Neural cell (in vitro differentiated cells): ENCODE results near the gene DNAJB6. TPM values are rescaled to one million over a fixed set of nuclear protein-coding genes. Genes with fewer than 3 reads are reported as not detected.

Experiments
- H2AFZ ChIP-seq: fragments of 200-600, 300-800 bp; sonication (generic), shearing (Covaris generic); 2 replicates; pipeline ENCODE4 v1.6.0; 2014; ENCODE audit warnings: low read depth, mild to moderate bottlenecking, antibody characterized with exemption, low read length, moderate library complexity
- H3F3A ChIP-seq: fragments of 200-600 bp; shearing (Covaris generic); 2 replicates; pipeline ENCODE4 v1.6.1; 2016; ENCODE audit warnings: mild to moderate bottlenecking, moderate library complexity, mixed read lengths, antibody characterized with exemption, low read length; ENCODE audit not compliant: insufficient read depth, poor library complexity, severe bottlenecking
- H3K27ac ChIP-seq: fragments of 200-600, 300-800 bp; sonication (generic), shearing (Covaris generic); 2 replicates; pipeline ENCODE4 v1.5.1; 2014; ENCODE audit warnings: mild to moderate bottlenecking, low read length, moderate library complexity
- H3K27me3 ChIP-seq: fragments of 300-800, 200-600 bp; sonication (generic), shearing (Covaris generic); 2 replicates; pipeline ENCODE4 v1.6.0; 2014; ENCODE audit warnings: mild to moderate bottlenecking, low read depth, low read length, moderate library complexity; ENCODE audit not compliant: insufficient read depth
- H3K36me3 ChIP-seq: fragments of 300-800, 200-600 bp; sonication (generic), shearing (Covaris generic); 2 replicates; pipeline ENCODE4 v1.5.1; 2014; ENCODE audit warnings: mild to moderate bottlenecking, antibody characterized with exemption, low read length, moderate library complexity; ENCODE audit not compliant: insufficient read depth
- H3K4me2 ChIP-seq: fragments of 300-800, 200-600 bp; sonication (generic), shearing (Covaris generic); 2 replicates; pipeline ENCODE4 v1.6.0; 2014; ENCODE audit warnings: mild to moderate bottlenecking, low read length
- H3K4me3 ChIP-seq: fragments of 300-800, 200-600 bp; sonication (generic), shearing (Covaris generic); 2 replicates; pipeline ENCODE4 v1.5.1; 2014; ENCODE audit warnings: mild to moderate bottlenecking, low read length, moderate library complexity
- H3K79me2 ChIP-seq: fragments of 200-600 bp; shearing (Covaris generic); replicated peaks from 2 replicates; pipeline ENCODE4 v1.6.0; 2014; ENCODE audit warnings: mild to moderate bottlenecking, low read length, moderate library complexity; ENCODE audit not compliant: insufficient read depth
- H3K9ac ChIP-seq: fragments of 300-800, 200-600 bp; sonication (generic), shearing (Covaris generic); 2 replicates; pipeline ENCODE4 v1.6.1; 2016; ENCODE audit warnings: mild to moderate bottlenecking, low read length, mixed read lengths
- H3K9me2 ChIP-seq: fragments of 200-600 bp; shearing (Covaris generic); 2 replicates; pipeline ENCODE4 v1.6.1; 2016; ENCODE audit warnings: mild to moderate bottlenecking, low read length, mixed read lengths; ENCODE audit not compliant: insufficient read depth
- H3K9me3 ChIP-seq: fragments of 200-600, 300-800 bp; sonication (generic), shearing (Covaris generic); 2 replicates; pipeline ENCODE4 v1.6.1; 2016; ENCODE audit warnings: mild to moderate bottlenecking, mixed run types, low read length, moderate library complexity, mixed read lengths
- H4K20me1 ChIP-seq: fragments of 200-600 bp; shearing (Covaris generic); 2 replicates; pipeline ENCODE4 v1.6.1; 2016; ENCODE audit warnings: mild to moderate bottlenecking, mixed run types; ENCODE audit not compliant: insufficient read depth
- CTCF ChIP-seq: fragments of 450-650 bp; IDR thresholded peaks from 2 replicates; pipeline ENCODE4 v1.5.1; 2014; ENCODE audit warnings: antibody characterized with exemption, mild to moderate bottlenecking, moderate library complexity; ENCODE audit not compliant: poor library complexity, severe bottlenecking
- EP300 ChIP-seq: fragments of 450-650 bp; conservative IDR thresholded peaks from 2 replicates; pipeline ENCODE4 v1.6.1; 2014; ENCODE audit warnings: antibody characterized with exemption, mild to moderate bottlenecking, moderate library complexity; ENCODE audit not compliant: poor library complexity, severe bottlenecking
- EZH2 ChIP-seq: fragments of 200-600, 300-800 bp; shearing (Covaris generic), sonication (generic); IDR thresholded peaks from 2 replicates; pipeline ENCODE4 v1.6.1; 2014; ENCODE audit warnings: antibody characterized with exemption, low read length, borderline replicate concordance, mild to moderate bottlenecking; ENCODE audit not compliant: insufficient read depth, poor library complexity, severe bottlenecking
- MXI1 ChIP-seq: fragments of 450-650 bp; conservative IDR thresholded peaks from 2 replicates; pipeline ENCODE4 v1.6.1; 2014; ENCODE audit warnings: antibody characterized with exemption, mild to moderate bottlenecking; ENCODE audit not compliant: poor library complexity, severe bottlenecking
- POLR2AphosphoS5 ChIP-seq: IDR thresholded peaks from 2 replicates; pipeline ENCODE4 v1.6.1; 2012
- RAD21 ChIP-seq: fragments of 450-650 bp; conservative IDR thresholded peaks from 2 replicates; pipeline ENCODE4 v1.6.1; 2014; ENCODE audit warnings: antibody characterized with exemption, mild to moderate bottlenecking, moderate library complexity
- REST ChIP-seq: IDR thresholded peaks from 2 replicates; pipeline ENCODE4 v1.6.1; 2012; ENCODE audit warnings: borderline replicate concordance
- SMC3 ChIP-seq: fragments of 450-650 bp; conservative IDR thresholded peaks from 2 replicates; pipeline ENCODE4 v1.6.1; 2014; ENCODE audit warnings: antibody characterized with exemption, mild to moderate bottlenecking, moderate library complexity; ENCODE audit not compliant: poor library complexity
- TAF1 ChIP-seq: IDR thresholded peaks from 2 replicates; pipeline ENCODE4 v1.6.1; 2012; ENCODE audit warnings: low read depth
- polyA plus RNA-seq: library from polyadenylated mRNA; depleted of rRNA; stranded (reverse); fragments of >200 nt; gene quantifications from 2 replicates; pipeline ENCODE4 v1.2.3, GENCODE V29; 2014

DNAJB6 gene
- polyA plus RNA-seq, 1 donor from 2014 or later = 427 TPM

GRCh38 chr7:157406971-157407370 is 70.2 kb downstream of the DNAJB6 start:
- Histone ChIP-seq H4K20me1 (no peaks in the 10 kb centered on the region), H3K4me2 (no peak overlapping the region), H3K36me3 (no peaks in the 10 kb centered on the region), H3K27me3 (no peaks in the 10 kb centered on the region), H3F3A (no peaks in the 10 kb centered on the region), H3K4me3 (no peak overlapping the region), H3K9ac (no peak overlapping the region), H3K9me2 (no peaks in the 10 kb centered on the region), H3K79me2 (no peaks in the 10 kb centered on the region), H3K27ac (no peak overlapping the region), H3K9me3 (no peaks in the 10 kb centered on the region), H2AFZ (no peak overlapping the region)
- TF ChIP-seq EZH2 (no peak), POLR2AphosphoS5 (no peak), EP300 (no peak), SMC3 (no peak), REST (no peak), RAD21 (no peak), MXI1 (no peak), CTCF (no peak), TAF1 (no peak)

- no peaks in the 10 kb centered on the region for H4K20me1 ChIP-seq
- H3K79me2 ChIP-seq = no peaks in the 10 kb centered on the region
- no peak overlapping the region for H2AFZ ChIP-seq
- no peaks in the 10 kb centered on the region for H3F3A ChIP-seq
- no peaks in the 10 kb centered on the region for H3K9me3 ChIP-seq
- no peak for TF ChIP-seq SMC3
- TF ChIP-seq RAD21 = no peak
- no peak for TF ChIP-seq EP300
- no peak for TF ChIP-seq MXI1
- no peak for TF ChIP-seq POLR2AphosphoS5
- TF ChIP-seq CTCF = no peak
- no peak for TF ChIP-seq TAF1
- no peak for TF ChIP-seq EZH2
- TF ChIP-seq REST = no peak
- H3K36me3 ChIP-seq = no peaks in the 10 kb centered on the region
- H3K9ac ChIP-seq = no peak overlapping the region
- no peaks in the 10 kb centered on the region for H3K9me2 ChIP-seq
- no peak overlapping the region for H3K4me2 ChIP-seq
- no peaks in the 10 kb centered on the region for H3K27me3 ChIP-seq
- H3K4me3 ChIP-seq = no peak overlapping the region
- H3K27ac ChIP-seq = no peak overlapping the region
These were observed 70.9 kb downstream of the DNAJB6 start for GRCh38 chr7:157407512-157408257.
